NCI-H2196 (cell line): ENCODE data around the gene SAC3D1.

Experiments used
- DNase-seq: peaks from one replicate; lab custom pipeline; 2025; ENCODE audit not compliant: unreplicated experiment; lab: John Stamatoyannopoulos, UW

Gene SAC3D1

DNA sequence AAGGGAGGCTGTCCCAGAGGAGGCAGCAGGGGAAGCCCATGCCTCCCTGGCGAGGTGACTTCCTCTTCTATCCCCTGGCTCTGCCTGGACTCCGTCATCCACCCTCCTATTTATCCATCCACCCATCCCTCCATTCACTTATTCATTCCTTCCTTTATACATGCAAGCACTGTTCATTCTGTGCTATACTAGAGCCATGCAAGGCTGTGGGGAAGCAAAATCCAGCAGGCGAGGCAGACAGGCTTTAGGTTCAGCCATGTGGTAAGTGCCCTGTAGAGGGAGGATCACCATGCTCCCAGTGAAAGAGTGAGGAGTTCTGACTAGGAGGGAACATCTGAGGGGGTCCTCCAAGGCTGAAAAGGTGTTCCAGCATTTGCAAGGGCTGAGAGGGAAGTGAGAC, 18.5 kb downstream of the SAC3D1 start:
- DNase-seq, result no peak

- no peak for DNase-seq
Measured at GRCh38 chr11:65059959-65060824, 19.2 kb downstream of the SAC3D1 start.

- DNase-seq, result no peak
Measured at GRCh38 chr11:65060913-65061408, 20.0 kb downstream of the SAC3D1 start.

DNA sequence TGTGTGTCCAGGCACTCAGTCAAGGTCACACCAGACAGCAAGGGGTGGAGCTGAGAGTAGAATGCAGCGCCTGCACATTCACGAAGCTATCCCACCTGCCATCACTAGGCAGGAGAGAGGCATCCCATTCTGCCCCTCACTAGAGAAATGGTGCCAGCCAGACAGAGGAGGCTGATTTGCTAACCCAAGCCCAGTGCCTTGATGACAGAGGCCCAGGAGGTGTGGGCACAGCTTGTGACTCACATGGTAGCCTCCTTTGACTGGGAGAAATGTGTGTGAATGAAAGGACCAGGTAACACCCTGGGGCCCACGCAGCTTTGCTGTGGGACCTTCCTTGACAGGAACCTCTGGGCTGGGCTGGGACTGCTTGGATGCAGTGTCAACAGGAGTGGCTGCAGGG, 22.5 kb downstream of the SAC3D1 start:
- DNase-seq, result no peak

- DNase-seq, result no peak
Measured at GRCh38 chr11:65064847-65065240, 23.8 kb downstream of the SAC3D1 start.

GRCh38 chr11:65065851-65066250, 24.8 kb downstream of the SAC3D1 start:
- no peak for DNase-seq

DNA sequence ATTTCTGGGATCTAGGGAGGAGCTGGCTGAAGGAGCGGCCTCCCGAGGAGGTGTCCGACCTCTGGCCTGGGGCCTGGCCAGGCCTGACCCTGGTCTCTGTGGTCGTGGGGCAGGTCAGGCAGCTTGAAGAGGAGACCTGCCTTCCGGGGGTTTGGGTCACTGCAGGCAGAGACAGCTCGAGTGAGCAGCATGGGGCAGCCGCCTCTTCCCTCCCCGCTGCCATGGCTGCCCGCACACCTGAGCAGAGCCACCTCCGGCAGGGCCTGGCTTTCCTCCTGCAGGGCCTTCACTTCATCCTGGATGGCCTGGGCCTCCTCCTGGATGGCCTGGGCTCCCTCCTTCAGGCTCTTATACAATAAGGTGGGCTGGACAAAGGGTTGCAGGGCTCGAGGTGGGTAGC, 25.3 kb downstream of the SAC3D1 start:
- no peak for DNase-seq

DNA sequence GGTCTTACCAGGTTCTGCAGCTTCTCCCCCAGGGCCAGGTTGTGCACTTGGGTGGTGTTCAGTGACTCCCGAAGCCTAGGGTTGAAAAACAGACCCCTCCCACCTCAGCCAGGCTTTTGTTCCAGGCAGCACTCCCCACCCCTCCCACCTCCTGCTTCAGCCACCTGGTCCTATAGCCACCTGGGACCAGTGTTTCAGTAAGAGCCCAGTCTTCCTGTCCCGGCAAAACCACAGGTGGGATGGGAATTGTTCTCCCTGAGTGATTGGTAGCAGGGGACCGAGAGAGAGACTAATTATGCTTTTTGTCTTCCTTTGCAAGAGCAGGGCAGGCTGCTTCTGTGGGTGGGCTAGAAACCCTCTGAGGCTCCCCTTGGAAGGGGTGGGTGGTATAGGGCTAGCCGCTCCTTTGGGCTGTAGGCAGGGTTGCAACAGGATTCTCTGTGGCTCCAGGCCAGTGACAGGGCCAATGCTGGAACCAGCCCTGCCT, 25.8 kb downstream of the SAC3D1 start:
- no peak for DNase-seq

DNA sequence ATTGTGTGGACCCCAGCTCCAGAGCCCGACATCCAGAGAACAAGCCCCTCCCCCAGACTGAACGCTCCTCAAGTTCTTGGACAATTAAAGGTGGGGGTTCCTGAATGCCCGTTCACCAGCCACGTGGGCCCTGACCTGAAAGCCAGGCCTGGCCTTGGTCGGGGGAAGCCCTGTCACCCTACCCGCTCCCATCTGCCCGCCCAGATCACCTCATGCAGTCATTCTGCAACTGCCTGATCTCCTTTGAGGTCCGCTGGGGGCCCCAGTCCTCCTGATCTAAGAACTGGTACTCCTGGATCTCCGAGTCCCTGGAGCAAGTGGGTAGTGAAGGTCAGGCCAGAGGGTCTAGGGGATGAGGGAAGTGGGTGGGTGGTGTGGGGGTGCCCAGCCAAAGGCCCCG, 26.4 kb downstream of the SAC3D1 start:
- DNase-seq, result no peak

GRCh38 chr11:65069217-65069616, 28.2 kb downstream of the SAC3D1 start:
- DNase-seq, result no peak

DNA sequence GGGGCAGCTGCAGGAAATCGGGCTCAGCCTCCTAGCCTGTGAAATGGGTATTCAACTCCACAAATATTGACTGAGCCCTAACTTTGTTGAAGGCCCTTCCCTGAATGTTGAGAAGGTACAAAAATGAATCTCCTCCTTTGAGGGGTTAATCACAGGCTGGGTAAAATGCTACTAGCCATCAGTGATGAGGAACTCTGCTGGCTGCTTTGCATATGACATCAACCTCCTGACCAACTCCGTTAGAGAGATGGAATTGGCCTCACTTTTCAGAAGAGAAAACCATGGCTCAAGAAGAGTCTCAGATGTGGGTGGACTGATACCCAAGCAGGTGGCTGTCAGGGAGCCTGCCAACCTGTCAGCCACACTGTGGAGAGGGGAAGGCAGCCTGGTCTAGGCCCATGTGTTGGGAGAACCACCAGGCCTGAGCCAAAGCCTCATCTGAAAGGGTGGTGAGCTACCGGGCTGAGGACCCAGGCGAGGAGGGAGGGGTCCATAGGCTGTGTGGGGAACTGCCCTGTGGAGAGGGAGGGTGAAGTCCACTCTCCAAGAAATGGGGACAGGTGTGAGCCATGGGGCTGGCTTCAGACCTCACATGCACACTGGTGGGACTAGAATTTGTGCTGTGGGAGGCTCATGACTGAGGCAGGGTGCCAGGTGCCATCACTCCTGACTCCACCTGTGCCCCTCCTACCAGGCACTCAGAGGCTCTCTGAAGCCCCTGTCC, 31.1 kb downstream of the SAC3D1 start:
- no peak for DNase-seq

- no peak for DNase-seq
Measured at GRCh38 chr11:65072631-65072966, 31.6 kb downstream of the SAC3D1 start.

GRCh38 chr11:65077451-65077850, 36.4 kb downstream of the SAC3D1 start:
- no peak for DNase-seq

- peak; percentile 56 for DNase-seq
Measured at GRCh38 chr11:65078151-65078550, 37.1 kb downstream of the SAC3D1 start.

GRCh38 chr11:65078786-65079342, 37.9 kb downstream of the SAC3D1 start:
- DNase-seq, result no peak

GRCh38 chr11:65083134-65083833, 42.3 kb downstream of the SAC3D1 start:
- DNase-seq, result no peak

DNA sequence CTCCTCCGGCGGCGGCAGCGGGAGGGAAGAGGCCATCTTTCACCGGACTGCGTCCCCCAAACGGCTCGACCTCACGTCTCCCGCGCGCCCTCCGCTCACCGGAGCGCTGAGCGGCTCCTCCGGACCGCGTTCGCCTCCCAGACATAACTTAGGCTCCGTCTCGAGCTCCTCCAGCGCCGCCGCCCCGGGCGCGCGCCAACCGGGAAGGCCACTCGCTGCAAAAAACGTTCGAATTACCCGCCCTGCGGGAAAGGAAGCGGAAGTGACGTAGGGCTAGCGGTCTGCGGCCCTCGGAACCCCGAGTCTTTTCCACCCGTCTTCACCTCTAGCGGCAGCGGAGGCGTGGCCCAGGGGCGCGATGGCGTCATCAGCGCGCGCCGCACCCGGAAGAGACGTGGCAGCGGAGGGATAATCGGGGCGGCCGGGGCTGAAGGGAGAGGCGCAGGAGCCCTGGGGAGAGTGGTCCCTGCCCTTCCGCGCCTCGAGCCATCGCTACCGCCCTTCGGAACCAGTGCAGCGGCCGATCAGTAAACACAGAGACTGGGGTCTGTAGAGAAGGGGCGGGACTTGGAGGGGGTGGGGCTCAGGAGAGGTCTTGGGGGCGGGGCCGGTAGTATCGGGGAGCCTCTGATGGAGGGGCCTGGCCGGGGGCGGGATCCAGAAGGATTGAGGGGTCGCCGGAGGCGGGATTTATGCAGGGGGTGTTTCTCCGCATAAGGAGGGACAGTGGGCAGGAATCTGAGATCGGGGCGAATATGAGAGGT, 43.0 kb downstream of the SAC3D1 start, which contains the start of the genes CDCA5 and ZFPL1:
CDCA5 (minus strand) TSS at position 207 of the 764 bp plus-strand sequence; CDS start at position 145, 62 bp downstream.
ZFPL1 (plus strand) TSS at position 389 of the 764 bp plus-strand sequence. CDS start 477 bp downstream, outside the sequence.
- DNase-seq, result peak; percentile 96

DNA sequence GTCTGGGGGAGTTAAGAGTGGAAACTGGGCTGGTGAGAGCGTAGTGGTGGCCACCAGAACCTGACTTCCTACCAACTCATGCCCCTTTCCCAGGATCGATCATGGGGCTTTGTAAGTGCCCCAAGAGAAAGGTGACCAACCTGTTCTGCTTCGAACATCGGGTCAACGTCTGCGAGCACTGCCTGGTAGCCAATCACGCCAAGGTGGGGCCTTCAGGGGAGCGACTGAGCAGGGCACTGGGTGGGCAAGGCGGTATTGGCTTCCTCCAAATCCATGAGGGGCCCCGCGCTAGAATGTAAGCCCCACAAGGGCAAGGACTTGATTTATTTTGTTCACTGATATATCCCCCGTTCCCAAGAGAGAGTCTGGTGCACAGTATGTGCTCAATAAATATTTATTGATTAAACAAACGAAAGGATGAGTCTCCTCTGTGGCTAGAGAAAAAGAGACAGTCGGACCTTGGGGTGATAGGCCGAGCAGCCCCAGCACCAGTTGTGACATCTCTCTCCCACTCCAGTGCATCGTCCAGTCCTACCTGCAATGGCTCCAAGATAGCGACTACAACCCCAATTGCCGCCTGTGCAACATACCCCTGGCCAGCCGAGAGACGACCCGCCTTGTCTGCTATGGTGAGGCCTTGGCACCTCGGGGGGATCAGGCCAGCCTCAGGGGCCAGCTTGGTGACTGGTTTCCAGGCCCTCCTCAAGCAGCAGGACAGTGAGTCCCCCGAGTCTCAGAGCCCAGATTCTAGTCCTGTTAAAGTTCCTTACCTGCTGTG, 43.8 kb downstream of the SAC3D1 start:
- DNase-seq, result no peak

DNA sequence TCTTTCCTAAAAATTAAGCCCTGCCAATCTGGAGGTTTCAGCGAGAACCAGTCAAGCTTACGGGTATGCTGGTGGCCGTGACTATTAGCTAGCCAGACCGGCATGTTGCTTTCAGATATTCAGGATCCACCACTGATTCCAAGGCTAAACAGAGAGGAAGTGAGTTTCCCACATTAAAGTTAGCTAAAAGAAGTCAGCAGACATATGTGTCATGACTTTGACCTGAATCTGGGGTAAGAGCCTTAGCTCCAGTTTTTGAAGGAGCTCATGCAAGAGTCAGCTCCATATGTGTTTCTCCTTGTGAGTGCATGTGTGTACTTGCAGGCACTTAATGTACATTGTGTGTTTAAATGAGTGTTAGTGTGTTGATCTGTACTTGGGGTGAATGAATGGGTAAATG, 44.4 kb downstream of the SAC3D1 start:
- no peak for DNase-seq
